Gastrocnemius medialis (tissue), 4 donors: ENCODE measurements around the gene HECTD2. TPM values are rescaled to one million over a fixed set of nuclear protein-coding genes. Genes with fewer than 3 reads are reported as not detected.

Experiments
- ATAC-seq, 2 donors: fragments of 150-250 bp; one replicate each; pipeline ENCODE4 v1.9.1; 2016
- DNase-seq, 2 donors: peaks; one replicate each; pipeline ENCODE4 v3.0.0-alpha.2; 2019
- H3K27ac ChIP-seq, 4 donors: fragments of 200-600 bp; sonication (generic); 1 replicate in 1 of 4; 2 replicates in 3 of 4; pipeline ENCODE4 v1.5.1; 2016 to 2018; ENCODE audit warnings: mild to moderate bottlenecking in 2 of 4, moderate library complexity in 1 of 4
- H3K27me3 ChIP-seq, 3 donors: fragments of 200-600 bp; sonication (generic) in 2 of 3; 1 replicate in 1 of 3; 2 replicates in 2 of 3; pipeline versions ENCODE4 v1.5.1 to v1.6.0; 2016 to 2019; ENCODE audit warnings: mild to moderate bottlenecking in 1 of 3, moderate library complexity in 1 of 3
- H3K36me3 ChIP-seq, 2 donors: fragments of 200-600 bp; sonication (generic) in 1 of 2; one replicate each; pipeline ENCODE4 v1.5.1; 2017 to 2018
- H3K4me1 ChIP-seq, 2 donors: fragments of 200-600 bp; sonication (generic) in 1 of 2; one replicate each; pipeline ENCODE4 v1.5.1; 2016 to 2017; ENCODE audit warnings: mild to moderate bottlenecking in 2 of 2
- H3K4me3 ChIP-seq, 4 donors: fragments of 200-600 bp; sonication (generic) in 3 of 4; 1 replicate in 1 of 4; 2 replicates in 3 of 4; pipeline ENCODE4 v1.5.1; 2016 to 2019; ENCODE audit warnings: mild to moderate bottlenecking in 2 of 4
- H3K9me3 ChIP-seq, 3 donors: fragments of 200-600 bp; sonication (generic) in 2 of 3; 1 replicate in 1 of 3; 2 replicates in 2 of 3; pipeline ENCODE4 v1.5.1; 2016 to 2019
- POLR2A ChIP-seq, 2 donors: fragments of 450-650 bp; IDR thresholded peaks; one replicate each; pipeline ENCODE4 v1.6.1; 2017; ENCODE audit warnings: antibody characterized with exemption in 2 of 2, mild to moderate bottlenecking in 2 of 2, moderate library complexity in 2 of 2
- in situ Hi-C, 4 donors: fragments of 200-750 bp; cut with MboI; loops; one replicate each; pipeline versions ENCODE4 v1.15.0 to v1.8.0; 2017; ENCODE audit warnings: low sequenced_read_pairs in 4 of 4
- intact Hi-C: fragments of 100-400 bp; cut with DNase I; formaldehyde crosslinking; loops from one replicate; pipeline ENCODE4 v1.15.1; 2023; ENCODE audit warnings: low total_unique reads
- total RNA-seq, 4 donors: library from RNA; depleted of rRNA; stranded (reverse); fragments of >200 nt; gene quantifications; one replicate each; pipeline versions ENCODE4 v1.1.0 to v1.2.3, GENCODE V29; 2016
- TF ChIP-seq, protein P1 (sequence below), 5 experiments: fragments of 450-650 bp in 3 of 5; fragments of 200-600 bp in 2 of 5; sonication (generic) in 2 of 5; IDR thresholded peaks in 4 of 5; conservative IDR thresholded peaks in 1 of 5; 1 replicate in 4 of 5; 2 replicates in 1 of 5; pipeline ENCODE4 v1.5.1; 2016 to 2019; ENCODE audit warnings: antibody characterized with exemption in 5 of 5, mild to moderate bottlenecking in 3 of 5, moderate library complexity in 3 of 5

HECTD2 gene
- total RNA-seq, 4 donors from 2014 or later: 1.9 to 7.9 (median 3.9) TPM

DNA sequence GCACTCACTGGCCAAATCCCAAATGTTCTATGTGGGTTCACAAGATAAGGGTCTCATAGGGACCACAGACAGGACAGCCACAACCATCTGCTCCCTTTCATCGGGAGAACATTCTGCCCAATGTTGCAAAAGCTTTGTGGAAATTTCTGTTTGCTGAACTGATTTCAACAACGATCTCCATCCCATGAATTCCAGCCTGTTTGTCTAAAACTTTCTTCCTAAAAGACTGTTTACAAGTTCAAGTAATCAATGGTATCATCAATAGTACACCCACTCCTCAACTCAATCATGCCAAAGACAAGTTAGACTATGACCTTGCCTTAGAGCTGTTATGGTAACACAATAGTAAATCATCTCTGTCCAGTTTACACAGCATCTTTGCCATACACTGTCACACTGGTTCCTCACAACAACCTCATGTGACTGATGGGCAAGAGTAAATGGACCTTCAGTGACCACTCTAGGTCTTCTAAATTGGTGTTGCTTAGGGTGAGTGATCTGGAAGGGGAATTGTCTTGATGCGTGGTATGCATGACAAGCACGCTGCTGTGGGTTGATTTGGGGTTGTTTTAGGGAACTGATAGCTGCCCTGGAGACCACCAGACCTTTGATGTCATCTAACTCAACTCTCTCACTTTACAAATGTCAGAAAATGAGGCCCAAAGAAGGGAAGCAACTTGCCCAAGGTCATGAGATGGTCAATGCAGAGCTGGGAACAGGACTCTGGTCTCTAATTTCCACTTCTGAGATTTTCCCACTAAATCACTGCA lies 127.7 kb downstream of the HECTD2 start:
- ATAC-seq (no peak), DNase-seq (no peak)
- intact Hi-C loops (no loop called here), in situ Hi-C loops (no loop called here)
- TF ChIP-seq, protein P1, sequence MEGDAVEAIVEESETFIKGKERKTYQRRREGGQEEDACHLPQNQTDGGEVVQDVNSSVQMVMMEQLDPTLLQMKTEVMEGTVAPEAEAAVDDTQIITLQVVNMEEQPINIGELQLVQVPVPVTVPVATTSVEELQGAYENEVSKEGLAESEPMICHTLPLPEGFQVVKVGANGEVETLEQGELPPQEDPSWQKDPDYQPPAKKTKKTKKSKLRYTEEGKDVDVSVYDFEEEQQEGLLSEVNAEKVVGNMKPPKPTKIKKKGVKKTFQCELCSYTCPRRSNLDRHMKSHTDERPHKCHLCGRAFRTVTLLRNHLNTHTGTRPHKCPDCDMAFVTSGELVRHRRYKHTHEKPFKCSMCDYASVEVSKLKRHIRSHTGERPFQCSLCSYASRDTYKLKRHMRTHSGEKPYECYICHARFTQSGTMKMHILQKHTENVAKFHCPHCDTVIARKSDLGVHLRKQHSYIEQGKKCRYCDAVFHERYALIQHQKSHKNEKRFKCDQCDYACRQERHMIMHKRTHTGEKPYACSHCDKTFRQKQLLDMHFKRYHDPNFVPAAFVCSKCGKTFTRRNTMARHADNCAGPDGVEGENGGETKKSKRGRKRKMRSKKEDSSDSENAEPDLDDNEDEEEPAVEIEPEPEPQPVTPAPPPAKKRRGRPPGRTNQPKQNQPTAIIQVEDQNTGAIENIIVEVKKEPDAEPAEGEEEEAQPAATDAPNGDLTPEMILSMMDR (IDR thresholded peaks at IDR 0.05 in 4 of 5, conservative IDR thresholded peaks at IDR 0.05 in 1 of 5): no peak
- TF ChIP-seq POLR2A (IDR thresholded peaks at IDR 0.05): no peak
- Histone ChIP-seq H3K9me3 (no peaks in the 10 kb centered on the region), H3K36me3 (no peaks in the 10 kb centered on the region), H3K27ac (no peak overlapping the region), H3K4me1 (peaks cover 0 to 3% of the 10 kb centered on the region in 2 donors), H3K4me3 (no peak overlapping the region), H3K27me3 (no peaks in the 10 kb centered on the region)

- in situ Hi-C loops: loop anchor here in 1 of 4 donors (10.0 kb wide), 1 partner anchor 45 kb away; no protein-coding TSS in a partner anchor
- DNase-seq: no peak
Observed at GRCh38 chr10:91539930-91540329, 129.8 kb downstream of the HECTD2 start.

GRCh38 chr10:91540733-91541132 lies 130.6 kb downstream of the HECTD2 start:
- DNase-seq: no peak
- no peaks in the 10 kb centered on the region for H3K27me3 ChIP-seq
- H3K4me1 ChIP-seq: peaks cover 0 to 3% of the 10 kb centered on the region in 2 donors
- intact Hi-C loops (no loop called here), in situ Hi-C loops (loop anchor here in 1 of 4 donors (10.0 kb wide), 1 partner anchor 46 kb away; no protein-coding TSS in a partner anchor)
- no peak overlapping the region for H3K27ac ChIP-seq
- no peaks in the 10 kb centered on the region for H3K36me3 ChIP-seq
- no peak overlapping the region for H3K4me3 ChIP-seq
- no peak for TF ChIP-seq POLR2A (IDR thresholded peaks at IDR 0.05)
- TF ChIP-seq, protein P1 (IDR thresholded peaks at IDR 0.05 in 4 of 5, conservative IDR thresholded peaks at IDR 0.05 in 1 of 5): no peak
- H3K9me3 ChIP-seq: no peaks in the 10 kb centered on the region
- no peak for ATAC-seq

More at GRCh38 chr10:91539930-91540329, 129.8 kb downstream of the HECTD2 start:
- H3K9me3 ChIP-seq: no peaks in the 10 kb centered on the region
- TF ChIP-seq, protein P1 (IDR thresholded peaks at IDR 0.05 in 4 of 5, conservative IDR thresholded peaks at IDR 0.05 in 1 of 5): no peak
- TF ChIP-seq POLR2A (IDR thresholded peaks at IDR 0.05): no peak
- no peak overlapping the region for H3K27ac ChIP-seq
- no peaks in the 10 kb centered on the region for H3K27me3 ChIP-seq
- ATAC-seq: no peak
- H3K4me1 ChIP-seq: peaks cover 0 to 3% of the 10 kb centered on the region in 2 donors
- no peaks in the 10 kb centered on the region for H3K36me3 ChIP-seq
- no peak overlapping the region for H3K4me3 ChIP-seq
- intact Hi-C loops: no loop called here

DNA sequence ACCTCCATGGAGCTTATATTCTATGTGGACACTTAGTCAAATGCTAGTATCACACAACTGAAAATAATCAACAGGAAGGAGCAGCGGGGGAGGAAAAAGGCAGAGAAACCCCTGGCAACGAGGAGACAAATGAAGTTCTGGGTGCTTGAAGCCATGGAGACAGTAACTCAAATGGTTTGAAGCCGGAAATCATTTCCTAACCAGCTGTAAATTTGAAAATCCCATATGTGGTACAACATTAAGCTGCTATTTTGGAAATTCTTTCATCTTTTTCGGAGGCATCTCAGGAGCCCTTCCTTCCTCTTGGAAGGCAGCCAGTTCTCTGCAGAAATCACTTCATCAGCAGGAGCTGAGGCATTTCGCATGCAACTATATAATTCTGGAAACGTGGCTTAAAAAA lies 131.3 kb downstream of the HECTD2 start:
- ATAC-seq (no peak), DNase-seq (no peak)
- Histone ChIP-seq H3K9me3 (no peaks in the 10 kb centered on the region), H3K4me1 (peaks cover 0 to 3% of the 10 kb centered on the region in 2 donors), H3K36me3 (no peaks in the 10 kb centered on the region), H3K27me3 (no peaks in the 10 kb centered on the region), H3K4me3 (no peak overlapping the region), H3K27ac (no peak overlapping the region)
- TF ChIP-seq, protein P1 (IDR thresholded peaks at IDR 0.05 in 4 of 5, conservative IDR thresholded peaks at IDR 0.05 in 1 of 5): no peak
- no peak for TF ChIP-seq POLR2A (IDR thresholded peaks at IDR 0.05)
- in situ Hi-C loops: loop anchor here in 1 of 4 donors (10.0 kb wide), 1 partner anchor 47 kb away; no protein-coding TSS in a partner anchor
- intact Hi-C loops: no loop called here
